Measurements from ENCODE around the gene CCDC33. TPM values are rescaled to one million over a fixed set of nuclear protein-coding genes. Genes with fewer than 3 reads are reported as not detected.

The CCDC33 gene
- total and polyA plus RNA-seq, 3 experiments from 2014 or later, result not detected

GRCh38 chr15:74211656-74212055, 24.5 kb upstream of the CCDC33 start:
- Histone ChIP-seq H3K9me3 (ENCODE audit: low read length) (no peaks in the 10 kb centered on the region), H3K27me3 (ENCODE audit: insufficient read depth, low read length, poor library complexity, severe bottlenecking) (no peaks in the 10 kb centered on the region), H3K4me3 (ENCODE audit: low read length) (no peak overlapping the region), H3K36me3 (ENCODE audit: insufficient read depth, low read length) (no peaks in the 10 kb centered on the region), H3K27ac (ENCODE audit: low read depth, low read length) (no peak overlapping the region), H3K4me1 (ENCODE audit: insufficient read depth, low read length) (no peaks in the 10 kb centered on the region)
- ChIA-PET POLR2A (no interaction called here), CTCF (no interaction called here)
- Mint-ChIP-seq H3K9me3 (no peaks in the 10 kb centered on the region), H3K27me3 (peaks cover 7 to 44% of the 10 kb centered on the region in 2 donors), H3K27ac (no peak overlapping the region), H3K36me3 (peaks cover 0 to 3% (median 0%) of the 10 kb centered on the region in 3 donors), H3K4me3 (peak overlapping the region in 1 of 7 donors; percentile 52), H3K4me1 (no peaks in the 10 kb centered on the region)
- DNase-seq, result no peak

DNA sequence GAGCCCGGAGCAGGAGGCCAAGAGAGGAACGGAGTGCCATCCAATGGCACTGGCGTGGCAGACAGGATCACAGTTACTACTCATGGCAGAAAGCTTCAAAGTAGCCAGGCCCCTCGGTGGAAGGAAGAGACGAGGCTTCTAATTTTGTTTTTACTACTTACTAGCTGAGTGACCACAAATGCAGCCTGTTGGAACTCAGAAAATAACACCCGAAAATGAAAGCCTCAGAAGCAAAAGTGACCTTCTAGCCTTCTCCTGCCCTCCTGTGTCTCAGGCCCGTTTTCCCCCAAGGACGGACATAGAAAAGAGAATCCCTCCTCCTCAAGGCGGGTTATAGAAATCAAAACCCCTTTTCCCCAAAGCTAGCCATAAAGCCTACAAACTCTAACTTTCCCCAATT, 23.6 kb upstream of the CCDC33 start:
- no peak overlapping the region for H3K27ac ChIP-seq (ENCODE audit: low read depth, low read length)
- POLR2A ChIA-PET, result no interaction called here
- Mint-ChIP-seq H3K36me3 (peaks cover 0 to 3% (median 0%) of the 10 kb centered on the region in 3 donors), H3K27ac (no peak overlapping the region), H3K4me3 (no peak overlapping the region), H3K4me1 (no peaks in the 10 kb centered on the region), H3K9me3 (no peaks in the 10 kb centered on the region), H3K27me3 (peaks cover 7 to 39% of the 10 kb centered on the region in 2 donors)
- DNase-seq, result no peak
- H3K4me1 ChIP-seq (ENCODE audit: insufficient read depth, low read length), result no peaks in the 10 kb centered on the region
- H3K27me3 ChIP-seq (ENCODE audit: insufficient read depth, low read length, poor library complexity, severe bottlenecking), result no peaks in the 10 kb centered on the region
- CTCF ChIA-PET, result no interaction called here
- no peaks in the 10 kb centered on the region for H3K36me3 ChIP-seq (ENCODE audit: insufficient read depth, low read length)
- no peaks in the 10 kb centered on the region for H3K9me3 ChIP-seq (ENCODE audit: low read length)
- no peak overlapping the region for H3K4me3 ChIP-seq (ENCODE audit: low read length)

- Mint-ChIP-seq H3K4me1 (no peaks in the 10 kb centered on the region), H3K4me3 (no peak overlapping the region), H3K27ac (no peak overlapping the region), H3K36me3 (peaks cover 0 to 2% (median 0%) of the 10 kb centered on the region in 3 donors), H3K9me3 (no peaks in the 10 kb centered on the region), H3K27me3 (peaks cover 7 to 33% of the 10 kb centered on the region in 2 donors)
- Histone ChIP-seq H3K4me3 (ENCODE audit: low read length) (no peak overlapping the region), H3K27me3 (ENCODE audit: insufficient read depth, low read length, poor library complexity, severe bottlenecking) (no peaks in the 10 kb centered on the region), H3K27ac (ENCODE audit: low read depth, low read length) (no peak overlapping the region), H3K36me3 (ENCODE audit: insufficient read depth, low read length) (no peaks in the 10 kb centered on the region), H3K9me3 (ENCODE audit: low read length) (no peaks in the 10 kb centered on the region), H3K4me1 (ENCODE audit: insufficient read depth, low read length) (no peaks in the 10 kb centered on the region)
- ChIA-PET CTCF (no interaction called here), POLR2A (no interaction called here)
- no peak for DNase-seq
Observed at GRCh38 chr15:74213858-74214284, 22.3 kb upstream of the CCDC33 start.

- no peaks in the 10 kb centered on the region for H3K36me3 ChIP-seq (ENCODE audit: insufficient read depth, low read length)
- no peaks in the 10 kb centered on the region for H3K4me1 ChIP-seq (ENCODE audit: insufficient read depth, low read length)
- Mint-ChIP-seq H3K4me3 (no peak overlapping the region), H3K9me3 (no peaks in the 10 kb centered on the region), H3K27me3 (peaks cover 4 to 36% of the 10 kb centered on the region in 2 donors), H3K36me3 (peaks cover 0 to 2% (median 0%) of the 10 kb centered on the region in 3 donors), H3K27ac (no peak overlapping the region), H3K4me1 (no peaks in the 10 kb centered on the region)
- H3K27ac ChIP-seq (ENCODE audit: low read depth, low read length), result no peak overlapping the region
- DNase-seq, result no peak
- H3K27me3 ChIP-seq (ENCODE audit: insufficient read depth, low read length, poor library complexity, severe bottlenecking), result no peaks in the 10 kb centered on the region
- ChIA-PET POLR2A (no interaction called here), CTCF (no interaction called here)
- no peaks in the 10 kb centered on the region for H3K9me3 ChIP-seq (ENCODE audit: low read length)
- H3K4me3 ChIP-seq (ENCODE audit: low read length), result no peak overlapping the region
Observed at GRCh38 chr15:74214324-74215021, 21.7 kb upstream of the CCDC33 start.

- Mint-ChIP-seq H3K27ac (no peak overlapping the region), H3K4me1 (no peaks in the 10 kb centered on the region), H3K4me3 (no peak overlapping the region), H3K27me3 (peaks cover 0 to 51% of the 10 kb centered on the region in 2 donors), H3K36me3 (peaks cover 0 to 2% (median 0%) of the 10 kb centered on the region in 3 donors), H3K9me3 (no peaks in the 10 kb centered on the region)
- H3K27ac ChIP-seq (ENCODE audit: low read depth, low read length), result no peak overlapping the region
- no peak for DNase-seq
- H3K27me3 ChIP-seq (ENCODE audit: insufficient read depth, low read length, poor library complexity, severe bottlenecking), result no peaks in the 10 kb centered on the region
- ChIA-PET POLR2A (no interaction called here), CTCF (no interaction called here)
- H3K9me3 ChIP-seq (ENCODE audit: low read length), result no peaks in the 10 kb centered on the region
- no peaks in the 10 kb centered on the region for H3K36me3 ChIP-seq (ENCODE audit: insufficient read depth, low read length)
- H3K4me3 ChIP-seq (ENCODE audit: low read length), result no peak overlapping the region
- H3K4me1 ChIP-seq (ENCODE audit: insufficient read depth, low read length), result no peaks in the 10 kb centered on the region
Observed at GRCh38 chr15:74215958-74216357, 20.2 kb upstream of the CCDC33 start.

- Histone ChIP-seq H3K4me3 (ENCODE audit: low read length) (no peak overlapping the region), H3K9me3 (ENCODE audit: low read length) (no peaks in the 10 kb centered on the region), H3K4me1 (ENCODE audit: insufficient read depth, low read length) (no peaks in the 10 kb centered on the region), H3K27ac (ENCODE audit: low read depth, low read length) (no peak overlapping the region), H3K36me3 (ENCODE audit: insufficient read depth, low read length) (no peaks in the 10 kb centered on the region), H3K27me3 (ENCODE audit: insufficient read depth, low read length, poor library complexity, severe bottlenecking) (no peaks in the 10 kb centered on the region)
- Mint-ChIP-seq H3K27me3 (peaks cover 0 to 55% of the 10 kb centered on the region in 2 donors), H3K4me1 (no peaks in the 10 kb centered on the region), H3K9me3 (no peaks in the 10 kb centered on the region), H3K36me3 (no peaks in the 10 kb centered on the region), H3K4me3 (no peak overlapping the region), H3K27ac (no peak overlapping the region)
- no peak for DNase-seq
- CTCF ChIA-PET, result no interaction called here
- POLR2A ChIA-PET, result no interaction called here
Observed at GRCh38 chr15:74216949-74217348, 19.2 kb upstream of the CCDC33 start.

- Mint-ChIP-seq H3K36me3 (no peaks in the 10 kb centered on the region), H3K27me3 (peaks cover 0 to 60% of the 10 kb centered on the region in 2 donors), H3K4me3 (no peak overlapping the region), H3K4me1 (no peaks in the 10 kb centered on the region), H3K27ac (peak overlapping the region in 1 of 8 donors; percentile 92), H3K9me3 (no peaks in the 10 kb centered on the region)
- no peak overlapping the region for H3K4me3 ChIP-seq (ENCODE audit: low read length)
- no peak overlapping the region for H3K27ac ChIP-seq (ENCODE audit: low read depth, low read length)
- ChIA-PET POLR2A (no interaction called here), CTCF (no interaction called here)
- H3K9me3 ChIP-seq (ENCODE audit: low read length), result no peaks in the 10 kb centered on the region
- H3K4me1 ChIP-seq (ENCODE audit: insufficient read depth, low read length), result no peaks in the 10 kb centered on the region
- no peaks in the 10 kb centered on the region for H3K36me3 ChIP-seq (ENCODE audit: insufficient read depth, low read length)
- no peak for DNase-seq
- no peaks in the 10 kb centered on the region for H3K27me3 ChIP-seq (ENCODE audit: insufficient read depth, low read length, poor library complexity, severe bottlenecking)
Observed at GRCh38 chr15:74217907-74218885, 17.9 kb upstream of the CCDC33 start.

DNA sequence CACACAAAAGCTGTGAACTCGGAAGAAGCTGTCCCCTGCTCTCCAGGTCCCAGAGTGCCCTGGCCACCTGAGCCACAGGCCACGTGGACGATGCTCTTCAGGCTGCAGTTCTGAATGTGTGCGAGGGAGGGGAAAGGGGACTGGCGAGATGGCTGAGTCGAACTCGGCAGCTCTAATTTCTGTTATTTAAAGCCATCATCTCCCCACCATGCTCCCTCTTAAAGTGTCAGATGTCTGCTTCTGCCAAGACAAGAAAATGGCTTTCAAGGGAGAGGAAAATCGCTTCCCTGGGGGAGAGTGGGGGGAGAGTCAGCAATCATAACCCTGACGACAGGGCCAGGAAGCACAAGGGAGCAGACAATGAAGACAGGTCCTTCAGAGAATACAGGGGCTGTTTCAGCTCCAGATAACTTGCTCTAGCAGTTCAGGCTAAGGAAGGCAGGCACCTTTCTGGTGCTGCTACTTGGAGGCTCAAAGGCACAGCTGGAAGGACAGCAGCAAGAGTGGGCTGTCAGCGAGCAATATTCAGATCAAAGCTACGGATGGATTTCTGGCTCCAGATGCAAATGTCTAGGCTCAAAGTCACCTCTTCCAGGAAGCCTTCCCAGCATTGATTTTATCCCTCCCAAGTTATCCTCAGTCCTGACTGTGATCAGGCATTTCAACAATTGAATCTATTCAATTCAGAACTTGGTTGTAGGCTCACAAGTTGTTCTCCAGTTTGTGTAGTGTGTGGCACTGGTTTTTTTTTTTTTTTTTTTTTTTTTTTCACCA, 15.5 kb upstream of the CCDC33 start:
- Histone ChIP-seq H3K27ac (ENCODE audit: low read depth, low read length) (no peak overlapping the region), H3K27me3 (ENCODE audit: insufficient read depth, low read length, poor library complexity, severe bottlenecking) (no peaks in the 10 kb centered on the region), H3K36me3 (ENCODE audit: insufficient read depth, low read length) (no peaks in the 10 kb centered on the region), H3K4me3 (ENCODE audit: low read length) (no peak overlapping the region), H3K9me3 (ENCODE audit: low read length) (no peaks in the 10 kb centered on the region), H3K4me1 (ENCODE audit: insufficient read depth, low read length) (no peaks in the 10 kb centered on the region)
- Mint-ChIP-seq H3K27ac (no peak overlapping the region), H3K4me1 (no peaks in the 10 kb centered on the region), H3K36me3 (no peaks in the 10 kb centered on the region), H3K9me3 (no peaks in the 10 kb centered on the region), H3K27me3 (peaks cover 5 to 60% of the 10 kb centered on the region in 2 donors), H3K4me3 (no peak overlapping the region)
- ChIA-PET POLR2A (no interaction called here), CTCF (no interaction called here)
- no peak for DNase-seq

All from CD8-positive, alpha-beta memory T cell (primary cell).